ENCODE results near the gene ZNF280B. TPM values are rescaled to one million over a fixed set of nuclear protein-coding genes. Genes with fewer than 3 reads are reported as not detected.

Gene ZNF280B
- total RNA-seq, 2 experiments from 2014 or later, result 2.9 to 5.3 TPM

GRCh38 chr22:22465782-22466181 is 42.8 kb downstream of the ZNF280B start:
- H2AFZ ChIP-seq (ENCODE audit: low read length), result no peak overlapping the region
- no peak overlapping the region for H3K4me3 ChIP-seq (ENCODE audit: low read depth, low read length, poor library complexity, severe bottlenecking)
- TF ChIP-seq EZH2phosphoT487 (IDR thresholded peaks at IDR 0.05; ENCODE audit: borderline replicate concordance, low read depth, low read length), result no peak
- TF ChIP-seq CTCF (conservative IDR thresholded peaks at IDR 0.05; ENCODE audit: low read length), result no peak
- H3K36me3 ChIP-seq (ENCODE audit: insufficient read depth, low read length), result no peaks in the 10 kb centered on the region
- no peaks in the 10 kb centered on the region for H3K79me2 ChIP-seq (ENCODE audit: insufficient read depth, low read depth, low read length)
- ChIA-PET CTCF (ENCODE audit: unreplicated experiment) (interaction anchor here (1.2 kb wide), 1 partner anchor 85 kb away, joined by 3 read pairs; no protein-coding TSS in a partner anchor), POLR2A (no interaction called here)
- H4K20me1 ChIP-seq (ENCODE audit: insufficient read depth, low read length), result no peaks in the 10 kb centered on the region
- peaks cover 20% of the 10 kb centered on the region for H3K4me1 ChIP-seq (ENCODE audit: insufficient read depth, low read length, poor library complexity, severe bottlenecking)
- intact Hi-C loops (cut with micrococcal nuclease; ENCODE audit: unreplicated experiment), result loop anchor here (10.0 kb wide), 1 partner anchor 309 kb away; no protein-coding TSS in a partner anchor
- H3K9me3 ChIP-seq (ENCODE audit: low read length), result peaks cover 14% of the 10 kb centered on the region; the same call in 1 of the 2 replicates
- no TSS peak for BruUV-seq (replicated peaks)
- H3K27ac ChIP-seq (ENCODE audit: low read depth, low read length, poor library complexity, severe bottlenecking), result no peak overlapping the region
- DNase-seq (ENCODE audit: low spot score), result no peak
- H3K9me2 ChIP-seq (ENCODE audit: insufficient read depth, low read length), result no peaks in the 10 kb centered on the region
- H3K4me2 ChIP-seq (ENCODE audit: low read length), result no peak overlapping the region

GRCh38 chr22:22465094-22465602 is 43.4 kb downstream of the ZNF280B start:
- BruUV-seq (replicated peaks), result no TSS peak
- H3K9me2 ChIP-seq (ENCODE audit: insufficient read depth, low read length), result no peaks in the 10 kb centered on the region
- H3K79me2 ChIP-seq (ENCODE audit: insufficient read depth, low read depth, low read length), result no peaks in the 10 kb centered on the region
- POLR2A ChIA-PET, result no interaction called here
- H3K4me3 ChIP-seq (ENCODE audit: low read depth, low read length, poor library complexity, severe bottlenecking), result no peak overlapping the region
- H3K4me2 ChIP-seq (ENCODE audit: low read length), result no peak overlapping the region
- no peak overlapping the region for H3K27ac ChIP-seq (ENCODE audit: low read depth, low read length, poor library complexity, severe bottlenecking)
- peaks cover 18% of the 10 kb centered on the region for H3K9me3 ChIP-seq (ENCODE audit: low read length)
- CTCF ChIA-PET (ENCODE audit: unreplicated experiment), result interaction anchor here (1.2 kb wide), 1 partner anchor 85 kb away, joined by 3 read pairs; no protein-coding TSS in a partner anchor
- no peak overlapping the region for H2AFZ ChIP-seq (ENCODE audit: low read length)
- TF ChIP-seq CTCF (conservative IDR thresholded peaks at IDR 0.05; ENCODE audit: low read length) (no peak), EZH2phosphoT487 (IDR thresholded peaks at IDR 0.05; ENCODE audit: borderline replicate concordance, low read depth, low read length) (no peak)
- no peaks in the 10 kb centered on the region for H4K20me1 ChIP-seq (ENCODE audit: insufficient read depth, low read length)
- H3K36me3 ChIP-seq (ENCODE audit: insufficient read depth, low read length), result no peaks in the 10 kb centered on the region
- intact Hi-C loops (cut with micrococcal nuclease; ENCODE audit: unreplicated experiment), result loop anchor here (10.0 kb wide), 1 partner anchor 310 kb away; no protein-coding TSS in a partner anchor
- no peak for DNase-seq (ENCODE audit: low spot score)
- peaks cover 20% of the 10 kb centered on the region for H3K4me1 ChIP-seq (ENCODE audit: insufficient read depth, low read length, poor library complexity, severe bottlenecking)

GRCh38 chr22:22464541-22465054 is 43.9 kb downstream of the ZNF280B start:
- Histone ChIP-seq H3K9me2 (ENCODE audit: insufficient read depth, low read length) (no peaks in the 10 kb centered on the region), H3K9me3 (ENCODE audit: low read length) (peaks cover 20% of the 10 kb centered on the region), H3K4me3 (ENCODE audit: low read depth, low read length, poor library complexity, severe bottlenecking) (no peak overlapping the region), H2AFZ (ENCODE audit: low read length) (no peak overlapping the region), H3K36me3 (ENCODE audit: insufficient read depth, low read length) (no peaks in the 10 kb centered on the region), H3K4me1 (ENCODE audit: insufficient read depth, low read length, poor library complexity, severe bottlenecking) (peaks cover 20% of the 10 kb centered on the region), H3K27ac (ENCODE audit: low read depth, low read length, poor library complexity, severe bottlenecking) (no peak overlapping the region), H3K79me2 (ENCODE audit: insufficient read depth, low read depth, low read length) (no peaks in the 10 kb centered on the region), H4K20me1 (ENCODE audit: insufficient read depth, low read length) (no peaks in the 10 kb centered on the region), H3K4me2 (ENCODE audit: low read length) (no peak overlapping the region)
- CTCF ChIA-PET (ENCODE audit: unreplicated experiment), result interaction anchor here (1.2 to 1.5 kb wide), 2 partner anchors 84 to 112 kb away, joined by 3 to 4 read pairs; no protein-coding TSS in a partner anchor
- no peak for DNase-seq (ENCODE audit: low spot score)
- intact Hi-C loops (cut with micrococcal nuclease; ENCODE audit: unreplicated experiment), result loop anchor here (1.0 to 10.0 kb wide), 3 partner anchors 33 to 310 kb away; no protein-coding TSS in a partner anchor
- no peak for TF ChIP-seq CTCF (conservative IDR thresholded peaks at IDR 0.05; ENCODE audit: low read length)
- TF ChIP-seq EZH2phosphoT487 (IDR thresholded peaks at IDR 0.05; ENCODE audit: borderline replicate concordance, low read depth, low read length), result no peak
- POLR2A ChIA-PET, result interaction anchor here (0.6 to 1.3 kb wide), 2 partner anchors 27 to 108 kb away, joined by 3 to 6 read pairs; no protein-coding TSS in a partner anchor
- BruUV-seq (replicated peaks), result no TSS peak

Measured in OCI-LY7 (cell line).